VCaP (cell line): ENCODE data around the gene RNASE8.
A peak's percentile ranks its signal among the peaks of the same experiment; 100 is the strongest.

Experiments
- H3K27ac ChIP-seq: fragments of 450-650 bp; 2 replicates; pipeline ENCODE4 v1.5.1; 2017
- CTCF ChIP-seq: fragments of 450-650 bp; conservative IDR thresholded peaks from 2 replicates; pipeline ENCODE4 v1.5.1; 2017; ENCODE audit warnings: mild to moderate bottlenecking, moderate library complexity

Gene RNASE8

GRCh38 chr14:21102521-21103410 lies 45.1 kb downstream of the RNASE8 start:
- TF ChIP-seq CTCF, result no peak
- peak overlapping the region; percentile 97 for H3K27ac ChIP-seq

GRCh38 chr14:21103411-21103709 lies 45.7 kb downstream of the RNASE8 start:
- peak overlapping the region; percentile 97 for H3K27ac ChIP-seq
- no peak; the same call in 1 of the 2 replicates for TF ChIP-seq CTCF

- peak overlapping the region; percentile 97 for H3K27ac ChIP-seq
- TF ChIP-seq CTCF, result peak; percentile 82; the same call in 1 of the 2 replicates
These were observed 46.3 kb downstream of the RNASE8 start for GRCh38 chr14:21103710-21104447.

- TF ChIP-seq CTCF, result peak; percentile 92
- peak overlapping the region; percentile 97 for H3K27ac ChIP-seq
These were observed 46.9 kb downstream of the RNASE8 start for GRCh38 chr14:21104448-21105060.

- peak overlapping the region; percentile 97 for H3K27ac ChIP-seq
- no peak for TF ChIP-seq CTCF
These were observed 47.5 kb downstream of the RNASE8 start for GRCh38 chr14:21105095-21105494.

GRCh38 chr14:21106176-21106497 lies 48.5 kb downstream of the RNASE8 start:
- peak overlapping the region; percentile 97; the same call in 1 of the 2 replicates for H3K27ac ChIP-seq
- no peak for TF ChIP-seq CTCF
